Measurements from ENCODE around the gene ZSCAN5A.
"Not testable (repeated sequence)": the region's sequence is repeated elsewhere in the genome, so short reads cannot be mapped to it uniquely, and the experiment has no call there.

ZSCAN5A gene

DNA sequence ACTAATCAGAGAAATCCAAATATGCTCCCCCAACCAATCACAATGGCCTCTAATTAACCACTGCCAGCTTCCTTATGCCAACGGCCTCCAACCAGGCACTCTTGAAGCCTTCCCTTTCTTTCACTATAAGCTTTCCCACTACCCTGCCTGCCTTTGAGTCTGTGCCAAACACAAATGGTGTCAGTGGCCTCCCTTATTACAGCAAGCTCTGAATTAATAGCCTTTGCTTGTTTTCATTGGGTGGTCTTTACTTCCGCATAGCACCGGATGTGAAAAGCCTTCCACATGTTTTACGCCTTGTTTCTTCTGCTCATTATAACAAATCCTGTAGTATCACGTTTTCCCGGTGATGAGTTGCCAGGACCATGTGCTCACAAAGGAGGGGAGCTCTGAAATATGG lies 43.5 kb downstream of the ZSCAN5A start:
- DNase-seq: no peak

DNA sequence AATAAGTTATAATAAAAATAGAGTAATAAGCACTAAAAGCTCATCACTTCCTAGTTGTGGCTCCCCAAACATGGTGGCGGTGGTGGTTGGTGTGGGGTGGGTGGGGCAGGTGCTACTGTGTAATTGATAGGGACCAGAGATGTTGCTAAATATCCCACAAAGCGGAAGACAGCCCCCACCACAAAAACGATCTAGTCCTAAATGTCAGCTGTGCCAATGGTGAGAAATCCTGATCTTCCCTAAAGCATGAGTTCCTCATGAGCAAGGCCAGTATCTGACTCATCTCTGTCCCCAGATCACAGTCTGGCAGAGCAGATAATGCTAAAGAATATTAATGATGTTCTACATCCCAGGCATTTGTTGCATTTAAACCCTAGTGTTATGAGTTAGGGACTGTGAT lies 44.0 kb downstream of the ZSCAN5A start:
- DNase-seq: peak; percentile 10

DNA sequence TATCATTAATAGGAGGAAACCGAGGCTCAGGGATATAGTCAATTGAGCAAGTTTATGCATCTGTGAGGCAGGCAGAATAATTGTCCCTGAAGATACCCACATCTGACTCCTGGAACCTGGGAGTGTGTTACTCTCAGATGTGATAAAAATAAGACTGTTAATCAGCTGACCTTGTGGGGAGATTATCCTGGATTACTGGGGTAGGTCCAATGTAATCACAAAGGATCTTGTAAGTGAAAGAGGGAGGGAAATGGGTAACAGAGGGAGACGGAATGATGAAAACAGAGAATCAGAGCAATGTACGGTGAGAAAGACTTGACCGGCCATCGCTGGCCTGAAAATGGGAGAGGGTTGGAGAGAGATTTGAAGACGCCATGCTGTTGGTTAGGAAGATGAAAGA lies 45.3 kb downstream of the ZSCAN5A start:
- DNase-seq: no peak

DNA sequence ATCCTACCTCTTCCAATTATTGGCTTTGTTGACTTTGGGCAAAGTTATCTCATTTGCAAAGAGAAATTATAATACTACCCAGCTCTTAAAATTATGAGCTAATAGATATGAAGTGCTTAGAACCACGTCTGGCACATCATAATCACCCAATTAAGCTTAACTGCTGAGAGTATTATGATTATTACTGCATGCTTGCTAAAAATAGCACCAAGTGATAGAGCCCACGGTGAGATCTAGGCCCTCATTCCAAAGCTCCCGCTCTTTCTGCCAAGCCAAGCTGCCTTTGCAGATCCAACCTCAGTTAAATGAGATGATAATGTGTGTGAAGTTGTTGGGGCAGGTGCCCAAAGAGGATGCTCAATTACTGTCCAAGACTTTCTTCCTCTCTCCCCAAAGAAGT lies 48.6 kb downstream of the ZSCAN5A start:
- no peak for DNase-seq

DNA sequence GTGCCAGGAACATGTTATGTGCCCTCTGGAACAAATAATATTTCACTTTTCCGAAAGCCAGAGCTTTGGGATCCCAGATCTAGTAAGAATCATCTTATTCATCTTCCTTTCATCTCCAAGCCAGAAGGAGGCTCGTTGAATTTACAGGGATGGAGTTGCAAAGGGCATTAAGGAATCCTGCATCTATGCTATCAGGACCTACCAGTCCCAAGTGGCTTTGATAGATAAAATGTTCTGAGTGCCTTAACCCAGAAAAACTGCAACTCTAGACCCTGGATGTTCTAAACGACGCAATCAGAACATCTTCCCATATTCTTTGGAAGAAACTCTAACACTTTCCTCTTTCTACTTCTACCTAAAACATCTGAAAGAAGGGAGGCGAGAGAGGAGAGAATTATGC lies 51.3 kb downstream of the ZSCAN5A start:
- DNase-seq: no peak

DNA sequence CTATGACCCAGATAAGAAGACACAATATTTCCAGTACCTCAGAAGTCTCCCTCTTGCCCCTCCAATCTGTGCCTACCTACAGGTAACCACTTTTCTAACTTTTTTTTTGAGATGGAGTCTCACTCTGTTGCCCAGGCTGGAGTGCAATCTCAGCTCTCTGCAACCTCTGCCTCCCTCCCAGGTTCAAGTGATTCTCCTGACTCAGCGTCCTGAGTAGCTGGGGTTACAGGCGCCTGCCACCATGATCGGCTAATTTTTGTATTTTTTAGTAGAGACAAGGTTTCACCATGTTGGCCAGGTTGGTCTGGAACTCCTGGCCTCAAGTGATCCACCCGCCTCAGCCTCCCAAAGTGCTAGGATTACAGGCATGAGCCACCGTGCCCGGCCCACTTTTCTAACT lies 52.7 kb downstream of the ZSCAN5A start:
- DNase-seq: not testable (repeated sequence)

DNA sequence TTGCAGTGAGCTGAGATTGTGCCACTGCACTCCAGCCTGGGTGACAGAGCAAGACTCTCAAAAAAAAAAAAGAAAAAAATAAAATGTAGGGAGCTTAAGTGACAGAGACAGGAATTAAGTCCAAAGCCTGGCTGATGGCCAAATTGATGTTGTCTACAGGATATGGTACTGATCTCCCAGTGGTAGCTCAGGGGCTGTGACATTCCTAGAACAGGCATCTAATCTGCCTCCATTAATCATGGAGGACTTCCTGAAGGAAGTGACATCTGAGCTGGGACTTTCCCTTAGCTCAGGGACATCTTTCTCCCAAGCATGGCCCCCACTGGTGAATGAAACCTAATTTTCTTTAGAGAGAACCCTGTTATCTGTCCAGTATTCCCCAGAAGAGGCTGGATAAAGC lies 53.5 kb downstream of the ZSCAN5A start:
- DNase-seq: peak; percentile 7

DNA sequence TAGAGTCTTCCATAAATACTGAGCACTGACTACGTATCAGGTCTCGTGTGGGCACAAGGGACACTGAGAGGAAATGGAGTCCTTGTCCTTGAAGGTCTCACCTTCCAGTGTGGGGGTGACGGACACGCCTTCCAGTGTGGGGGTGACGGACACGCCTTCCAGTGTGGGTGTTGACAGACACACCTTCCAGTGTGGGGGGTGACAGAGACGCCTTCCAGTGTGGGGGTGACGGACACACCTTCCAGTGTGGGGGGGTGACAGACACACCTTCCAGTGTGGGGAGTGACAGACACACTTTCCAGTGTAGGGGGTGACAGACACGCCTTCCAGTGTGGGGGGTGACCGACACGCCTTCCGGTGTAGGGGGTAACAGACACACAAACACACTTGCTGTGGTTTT lies 56.4 kb downstream of the ZSCAN5A start:
- DNase-seq: no peak

DNA sequence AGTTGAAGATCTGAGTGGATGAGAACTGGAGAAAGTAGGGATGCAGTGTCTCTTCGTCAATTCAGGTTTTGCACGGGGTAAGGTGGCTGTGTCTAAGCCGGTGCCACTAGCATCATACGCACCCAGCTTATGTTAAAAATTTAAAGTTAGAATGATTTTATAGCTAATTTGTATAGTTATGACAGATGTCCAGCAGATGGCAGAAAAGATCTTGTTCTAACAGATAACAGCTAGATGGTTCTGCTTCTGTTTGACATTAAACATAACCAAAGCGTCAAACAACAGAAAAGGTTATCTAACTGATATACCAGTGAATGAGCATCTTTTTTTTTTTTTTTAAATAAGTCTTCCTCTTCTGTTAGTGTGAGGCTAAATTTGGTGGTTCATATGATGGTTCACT lies 60.9 kb downstream of the ZSCAN5A start:
- DNase-seq: peak; percentile 48

DNA sequence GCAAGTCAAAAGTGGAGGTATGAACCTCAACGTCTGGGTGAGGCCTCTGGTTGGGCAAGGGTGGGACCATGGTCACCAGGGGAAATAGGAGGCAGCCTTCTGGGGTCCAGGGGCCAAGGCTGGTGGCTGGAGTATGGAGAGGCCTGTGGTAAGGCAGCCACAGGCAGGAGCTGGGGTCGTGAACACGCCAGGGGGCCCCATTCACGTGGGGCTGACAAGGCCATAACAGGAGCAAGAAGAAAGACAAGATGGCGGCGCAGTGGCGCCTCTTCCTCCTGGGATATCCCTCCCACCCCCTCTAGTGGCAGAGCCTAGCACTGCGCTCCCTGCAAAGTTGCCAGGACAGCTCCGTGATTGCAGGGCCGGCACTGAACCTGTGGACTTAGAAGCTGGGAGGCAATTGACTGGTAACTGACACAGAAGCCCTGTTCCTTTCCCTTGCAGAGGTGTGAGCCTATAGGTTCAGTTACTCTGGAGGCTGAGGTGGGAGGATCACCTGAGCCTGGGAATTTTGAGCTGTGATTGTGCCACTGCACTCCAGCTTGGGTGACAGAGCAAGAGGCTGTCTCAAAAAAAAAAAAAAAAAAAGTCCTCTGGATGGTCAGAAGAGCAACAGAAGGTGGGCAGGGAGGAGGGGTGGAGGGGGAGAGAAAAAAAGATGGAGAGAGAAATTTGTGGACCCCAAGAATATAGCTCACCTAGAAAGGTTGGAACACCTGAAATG lies 61.8 kb downstream of the ZSCAN5A start:
- peak; percentile 74 for DNase-seq

DNA sequence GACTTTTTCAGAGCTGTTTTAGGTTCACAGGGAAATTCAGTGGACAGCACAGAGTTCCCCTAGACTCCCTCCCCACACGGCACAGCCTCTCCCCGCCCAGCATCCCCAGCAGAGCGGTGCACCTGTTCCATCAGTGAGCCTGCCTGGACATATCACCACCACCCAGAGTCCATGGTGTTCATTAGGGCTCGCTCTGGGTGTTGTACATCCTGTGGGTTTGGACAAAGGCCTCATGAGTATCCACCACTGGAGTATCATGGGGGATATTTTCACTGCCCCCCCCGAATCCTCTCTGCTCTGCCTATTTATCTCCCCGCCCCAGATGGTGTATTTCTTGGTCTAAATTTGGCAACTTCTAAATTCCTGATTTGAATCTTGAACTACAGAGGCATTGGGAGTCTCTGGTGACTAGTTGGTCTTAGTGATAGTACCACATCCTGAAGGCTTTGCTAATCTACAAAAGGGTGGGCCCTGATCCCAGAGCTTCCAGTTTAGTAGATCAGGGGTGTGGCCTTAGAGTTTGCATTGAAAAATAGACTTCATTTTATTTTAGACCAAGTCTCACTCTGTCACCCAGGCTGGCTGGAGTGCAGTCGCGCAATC lies 65.8 kb downstream of the ZSCAN5A start:
- DNase-seq: not testable (repeated sequence)

DNA sequence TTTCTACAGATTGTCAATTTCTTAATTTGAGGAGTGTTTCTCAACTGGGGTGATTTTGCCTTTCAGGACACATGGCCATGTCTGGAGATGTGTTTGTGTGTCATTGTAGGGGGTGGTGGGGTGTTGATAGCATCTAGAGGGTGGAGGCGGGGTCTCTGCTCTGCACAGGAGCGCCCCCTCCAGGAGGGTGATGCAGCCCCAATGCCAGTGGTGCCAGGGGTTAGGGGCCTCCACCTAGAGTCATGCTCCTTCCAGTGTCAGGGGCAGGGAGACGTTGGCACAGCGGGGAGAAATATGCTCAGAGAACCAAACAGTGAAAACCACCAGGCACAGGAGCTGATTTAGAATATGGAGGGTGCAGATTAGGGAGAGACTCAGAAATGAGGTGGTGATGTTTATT lies 68.9 kb downstream of the ZSCAN5A start:
- DNase-seq: not testable (repeated sequence)

DNA sequence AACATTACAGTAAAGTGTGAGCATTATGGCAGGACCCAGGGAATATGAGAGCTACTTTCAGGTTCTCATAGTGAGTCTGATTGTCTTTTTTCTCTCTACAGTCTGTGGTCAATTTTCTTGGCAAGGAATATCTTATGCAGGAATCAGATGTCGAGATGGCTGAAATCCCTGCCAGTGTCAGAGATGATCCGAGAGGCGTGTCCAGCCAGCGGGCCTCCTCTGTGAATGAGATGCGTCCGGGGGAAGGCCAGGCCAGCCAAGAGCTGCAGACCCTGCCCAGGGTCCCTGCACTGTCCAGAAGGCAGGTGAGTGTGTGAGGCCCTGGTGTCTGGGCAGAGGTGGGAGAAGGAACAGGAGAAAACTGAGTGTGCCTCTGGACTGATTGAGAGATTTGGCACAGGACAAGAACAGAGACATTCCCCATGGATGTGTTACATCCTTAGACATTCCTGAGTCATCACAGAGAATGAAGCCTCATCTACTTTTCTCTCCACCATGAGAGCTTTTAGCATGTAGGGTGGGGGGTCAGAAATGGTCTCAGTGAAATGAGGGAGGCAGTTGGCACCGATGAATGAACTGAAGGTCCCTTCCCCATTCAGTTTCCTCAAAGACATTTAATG lies 69.4 kb downstream of the ZSCAN5A start:
- DNase-seq: peak; percentile 59

DNA sequence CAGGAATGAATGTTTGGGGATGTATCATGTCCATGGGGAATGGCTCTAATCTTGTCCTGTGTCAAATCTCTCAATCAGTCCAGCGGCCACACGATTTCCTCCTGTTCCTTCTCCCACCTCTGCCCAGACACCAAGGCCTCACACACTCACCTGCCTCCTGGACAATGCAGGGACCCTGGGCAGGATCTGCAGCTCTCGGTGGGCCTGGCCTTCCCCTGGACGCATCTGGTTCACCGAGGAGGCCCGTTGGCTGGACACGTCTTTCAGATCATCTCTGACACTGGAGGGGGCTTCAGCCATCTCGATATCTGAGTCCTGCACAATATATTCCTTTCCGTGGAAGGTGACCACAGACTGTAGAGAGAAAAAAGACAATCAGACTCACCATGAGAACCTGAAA lies 91.2 kb downstream of the ZSCAN5A start:
- DNase-seq: no peak

DNA sequence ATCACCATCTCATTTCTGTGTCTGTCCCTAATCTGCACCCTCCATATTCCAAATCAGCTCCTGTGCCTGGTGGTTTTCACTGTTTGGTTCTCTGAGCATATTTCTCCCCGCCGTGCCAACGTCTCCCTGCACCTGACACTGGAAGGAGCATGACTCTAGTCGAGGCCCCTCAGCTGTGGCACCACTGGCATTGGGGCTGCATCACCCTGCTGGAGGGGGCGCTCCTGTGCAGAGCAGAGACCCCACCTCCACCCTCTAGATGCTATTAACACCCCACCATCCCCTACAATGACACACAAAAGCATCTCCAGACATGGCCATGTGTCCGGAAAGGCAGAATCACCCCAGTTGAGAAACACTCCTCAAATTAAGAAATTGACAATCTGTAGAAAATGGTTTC lies 91.7 kb downstream of the ZSCAN5A start:
- no peak for DNase-seq

DNA sequence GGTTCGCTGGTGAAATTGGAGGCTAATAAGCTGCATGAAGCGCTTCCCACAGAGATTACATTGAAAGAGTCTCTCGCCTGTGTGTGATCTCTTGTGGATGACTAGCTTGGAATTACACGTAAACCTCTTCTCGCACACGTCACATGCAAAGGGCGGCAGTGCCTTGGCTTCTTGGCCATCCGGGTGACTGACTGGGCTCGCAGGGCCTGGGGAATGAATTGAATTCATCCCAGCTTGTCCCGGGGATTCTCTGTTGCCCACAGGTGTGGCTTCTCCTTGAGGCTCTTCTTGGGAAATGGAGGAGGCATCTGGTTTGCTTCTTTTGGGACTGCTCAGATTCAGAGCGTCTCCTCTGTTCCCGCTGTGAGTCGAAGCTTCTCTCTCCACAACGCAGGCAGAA lies 92.8 kb downstream of the ZSCAN5A start:
- no peak for DNase-seq

DNA sequence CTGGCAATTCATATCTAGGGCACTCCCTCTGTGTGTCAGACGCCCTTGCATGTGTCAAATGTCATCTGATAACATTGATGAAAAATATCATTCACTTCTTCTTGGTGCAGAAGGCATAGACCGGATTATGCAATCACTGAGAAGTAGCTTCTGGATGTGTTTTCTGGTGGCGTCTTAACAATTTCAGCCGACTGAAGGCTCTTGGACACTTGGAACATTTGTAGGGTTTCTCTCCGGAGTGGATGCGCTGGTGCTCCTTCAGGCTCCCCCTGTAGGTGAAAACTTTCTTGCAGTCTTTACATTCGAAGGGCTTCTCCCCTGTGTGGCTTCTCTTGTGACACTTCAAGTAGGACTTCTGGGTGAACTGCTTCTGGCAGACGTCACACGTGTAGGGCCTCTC lies 93.2 kb downstream of the ZSCAN5A start:
- not testable (repeated sequence) for DNase-seq

DNA sequence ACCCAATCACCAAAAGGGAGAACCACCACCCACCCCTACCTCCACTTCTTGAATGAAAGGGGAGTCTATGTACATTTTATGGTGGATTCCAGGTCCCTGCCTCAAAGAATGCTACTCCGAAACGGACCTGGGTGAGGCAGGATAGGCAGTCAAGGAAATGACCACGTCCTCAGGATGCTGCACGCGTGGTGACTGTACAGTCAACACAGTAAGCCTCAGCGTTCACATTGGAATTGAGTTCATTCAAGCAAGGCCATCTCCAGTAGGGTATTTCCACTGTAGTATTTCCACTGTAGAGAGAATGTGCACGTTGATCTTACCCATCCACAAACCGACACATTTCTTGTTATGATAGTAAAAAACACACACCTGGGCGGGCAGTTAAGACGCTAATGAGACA lies 95.7 kb downstream of the ZSCAN5A start:
- no peak for DNase-seq

DNA sequence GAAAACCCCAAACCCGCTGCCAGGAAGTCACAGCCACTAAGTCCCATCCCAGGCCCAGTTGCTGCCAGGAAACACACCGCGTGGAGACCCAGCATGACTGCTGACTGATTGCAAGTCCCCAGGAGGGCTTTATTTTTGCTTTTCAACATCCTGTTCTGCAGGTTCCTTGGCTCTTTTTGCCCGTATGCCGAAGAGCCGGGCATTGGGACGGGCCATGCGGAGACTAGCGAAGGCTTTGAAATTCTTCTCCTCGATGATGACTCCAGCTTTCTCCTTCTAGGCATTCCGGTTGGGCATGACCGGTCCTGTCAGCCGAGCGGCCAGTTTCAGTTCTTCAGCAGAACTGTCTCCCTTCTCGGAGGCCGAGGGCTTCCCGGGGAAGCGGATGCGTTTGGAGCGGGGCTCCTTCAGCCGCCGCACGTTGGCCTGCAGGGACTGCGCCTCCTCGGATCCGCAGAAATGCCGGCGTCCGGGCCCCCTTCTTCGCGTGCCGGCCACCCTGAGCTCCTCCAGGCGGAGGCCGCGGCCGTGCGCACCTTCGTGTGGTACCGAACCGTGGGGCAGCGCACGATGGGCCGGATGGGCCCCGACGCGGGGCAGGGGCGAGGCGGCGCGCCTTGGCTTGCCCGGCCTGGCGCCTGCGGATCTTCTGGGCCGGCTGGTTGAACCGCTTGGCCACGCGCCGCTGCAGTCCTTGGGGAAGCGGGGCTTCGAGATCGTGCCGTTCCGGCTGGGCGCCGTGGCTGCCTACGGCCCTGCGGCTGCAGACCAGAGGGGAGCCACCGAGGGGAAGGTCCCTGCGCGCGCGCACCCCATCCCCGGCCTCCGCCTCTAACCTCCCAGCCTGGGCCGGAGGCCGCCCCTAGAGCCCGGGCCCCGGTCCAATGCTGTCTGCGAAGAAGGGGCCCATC lies 97.3 kb downstream of the ZSCAN5A start:
- DNase-seq: peak; percentile 25

DNA sequence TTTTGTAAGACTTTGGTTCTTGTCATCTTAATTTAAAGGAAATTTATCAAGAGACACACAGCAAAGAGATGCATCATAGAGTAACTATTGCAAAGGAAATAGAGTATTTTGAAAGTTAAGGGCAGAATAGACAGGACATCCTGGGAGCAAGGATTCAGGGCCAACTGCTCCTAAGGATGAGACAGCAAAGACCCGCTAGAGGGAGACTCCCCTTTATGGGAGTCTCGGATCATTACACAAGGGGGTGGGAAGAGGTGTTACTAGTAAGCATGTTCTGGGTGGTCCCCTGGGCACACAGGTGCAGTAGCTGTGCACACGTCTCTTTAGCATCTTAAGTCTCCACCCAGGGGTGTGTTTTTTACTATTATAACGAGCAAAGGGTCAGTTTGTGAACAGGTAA lies 102.9 kb downstream of the ZSCAN5A start:
- DNase-seq: no peak

DNA sequence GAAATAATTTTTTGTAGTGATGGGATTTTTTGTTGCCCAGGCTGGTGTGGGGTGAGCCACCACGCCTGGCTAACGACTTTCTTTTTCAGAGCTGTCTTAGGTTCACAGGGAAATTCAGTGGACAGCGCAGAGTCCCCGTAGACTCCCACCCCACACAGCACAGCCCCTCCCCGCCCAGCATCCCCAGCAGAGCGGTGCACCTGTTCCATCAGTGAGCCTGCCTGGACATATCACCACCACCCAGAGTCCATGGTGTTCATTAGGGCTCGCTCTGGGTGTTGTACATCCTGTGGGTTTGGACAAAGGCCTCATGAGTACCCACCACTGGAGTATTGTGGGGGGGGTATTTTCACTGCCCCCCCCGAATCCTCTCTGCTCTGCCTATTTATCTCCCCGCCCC lies 104.6 kb downstream of the ZSCAN5A start:
- not testable (repeated sequence) for DNase-seq

DNA sequence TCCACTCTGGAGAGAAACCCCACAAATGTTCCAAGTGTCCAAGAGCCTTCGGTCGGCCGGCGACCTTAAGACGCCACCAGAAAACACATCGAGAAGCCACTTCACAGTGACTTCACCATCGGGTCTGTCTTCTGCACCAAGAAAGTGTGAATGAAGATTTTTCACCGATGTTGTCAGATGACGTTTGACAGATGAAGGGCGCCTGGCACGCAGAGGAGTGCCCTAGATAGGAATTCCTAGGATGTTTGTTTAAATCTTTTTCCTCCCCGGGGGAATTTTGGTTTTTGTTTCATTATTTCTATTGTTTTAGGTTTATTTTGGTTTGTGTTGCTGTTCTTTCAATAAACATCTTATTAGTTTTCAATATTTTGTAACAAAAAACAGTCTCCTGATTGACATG lies 105.5 kb downstream of the ZSCAN5A start:
- DNase-seq: no peak

DNA sequence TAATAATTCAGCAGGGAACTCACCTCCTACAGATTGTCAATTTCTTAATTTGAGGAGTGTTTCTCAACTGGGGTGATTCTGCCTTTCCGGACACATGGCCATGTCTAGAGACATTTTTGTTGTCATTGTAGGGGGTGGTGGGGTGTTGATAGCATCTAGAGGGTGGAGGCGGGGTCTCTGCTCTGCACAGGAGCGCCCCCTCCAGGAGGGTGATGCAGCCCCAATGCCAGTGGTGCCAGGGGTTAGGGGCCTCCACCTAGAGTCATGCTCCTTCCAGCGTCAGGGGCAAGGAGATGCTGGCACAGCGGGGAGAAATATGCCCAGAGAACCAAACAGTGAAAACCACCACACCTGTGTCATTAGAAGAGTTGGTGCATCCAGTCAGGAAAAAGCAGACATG lies 107.1 kb downstream of the ZSCAN5A start:
- not testable (repeated sequence) for DNase-seq
